Measurements from ENCODE around the gene ICAM4.

DNA sequence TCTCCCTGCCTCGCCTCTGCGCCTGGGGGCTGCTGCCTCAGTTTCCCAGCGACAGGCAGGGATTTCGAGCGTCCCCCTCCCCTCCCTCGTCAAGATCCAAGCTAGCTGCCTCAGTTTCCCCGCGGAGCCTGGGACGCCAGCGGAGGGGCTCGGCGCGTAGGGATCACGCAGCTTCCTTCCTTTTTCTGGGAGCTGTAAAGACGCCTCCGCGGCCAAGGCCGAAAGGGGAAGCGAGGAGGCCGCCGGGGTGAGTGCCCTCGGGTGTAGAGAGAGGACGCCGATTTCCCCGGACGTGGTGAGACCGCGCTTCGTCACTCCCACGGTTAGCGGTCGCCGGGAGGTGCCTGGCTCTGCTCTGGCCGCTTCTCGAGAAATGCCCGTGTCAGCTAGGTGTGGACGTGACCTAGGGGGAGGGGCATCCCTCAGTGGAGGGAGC is 16.6 kb upstream of the ICAM4 start:
- TF ChIP-seq, protein P1, sequence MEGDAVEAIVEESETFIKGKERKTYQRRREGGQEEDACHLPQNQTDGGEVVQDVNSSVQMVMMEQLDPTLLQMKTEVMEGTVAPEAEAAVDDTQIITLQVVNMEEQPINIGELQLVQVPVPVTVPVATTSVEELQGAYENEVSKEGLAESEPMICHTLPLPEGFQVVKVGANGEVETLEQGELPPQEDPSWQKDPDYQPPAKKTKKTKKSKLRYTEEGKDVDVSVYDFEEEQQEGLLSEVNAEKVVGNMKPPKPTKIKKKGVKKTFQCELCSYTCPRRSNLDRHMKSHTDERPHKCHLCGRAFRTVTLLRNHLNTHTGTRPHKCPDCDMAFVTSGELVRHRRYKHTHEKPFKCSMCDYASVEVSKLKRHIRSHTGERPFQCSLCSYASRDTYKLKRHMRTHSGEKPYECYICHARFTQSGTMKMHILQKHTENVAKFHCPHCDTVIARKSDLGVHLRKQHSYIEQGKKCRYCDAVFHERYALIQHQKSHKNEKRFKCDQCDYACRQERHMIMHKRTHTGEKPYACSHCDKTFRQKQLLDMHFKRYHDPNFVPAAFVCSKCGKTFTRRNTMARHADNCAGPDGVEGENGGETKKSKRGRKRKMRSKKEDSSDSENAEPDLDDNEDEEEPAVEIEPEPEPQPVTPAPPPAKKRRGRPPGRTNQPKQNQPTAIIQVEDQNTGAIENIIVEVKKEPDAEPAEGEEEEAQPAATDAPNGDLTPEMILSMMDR (IDR thresholded peaks at IDR 0.05; ENCODE audit: low read depth, low read length) = no peak
- no peak for TF ChIP-seq POLR2A (IDR thresholded peaks at IDR 0.05; ENCODE audit: extremely low read depth, insufficient read length)
- TF ChIP-seq, protein P2, sequence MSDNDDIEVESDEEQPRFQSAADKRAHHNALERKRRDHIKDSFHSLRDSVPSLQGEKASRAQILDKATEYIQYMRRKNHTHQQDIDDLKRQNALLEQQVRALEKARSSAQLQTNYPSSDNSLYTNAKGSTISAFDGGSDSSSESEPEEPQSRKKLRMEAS (IDR thresholded peaks at IDR 0.05; ENCODE audit: low read depth, low read length) = no peak
- TF ChIP-seq MYC (IDR thresholded peaks at IDR 0.05; ENCODE audit: low read depth, low read length) = no peak

All from NB4 (cell line).